HCT116 (cell line): Measurements from ENCODE around the gene SNCAIP.

Source experiments
- CEBPB ChIP-seq: IDR thresholded peaks from 2 replicates; pipeline ENCODE4 v1.6.1; 2012; ENCODE audit warnings: low read depth
- EZH2phosphoT487 ChIP-seq: fragments of 200-600 bp; IDR thresholded peaks from 2 replicates; pipeline ENCODE4 v1.6.1; 2018; ENCODE audit warnings: antibody characterized with exemption, borderline replicate concordance
- FOSL1 ChIP-seq: IDR thresholded peaks from 2 replicates; pipeline ENCODE4 v1.6.1; 2012; ENCODE audit warnings: low read depth
- POLR2A ChIP-seq: IDR thresholded peaks from 2 replicates; pipeline ENCODE4 v1.7.0; 2011; ENCODE audit warnings: borderline replicate concordance; ENCODE audit not compliant: insufficient read depth, insufficient read length; ENCODE audit errors: extremely low read depth
- REST ChIP-seq: IDR thresholded peaks from 2 replicates; pipeline ENCODE4 v1.6.1; 2012; ENCODE audit warnings: low read depth
- ZNF274 ChIP-seq: fragments of 200-500 bp; sonication (Bioruptor generic); IDR thresholded peaks from 2 replicates; pipeline ENCODE4 v1.6.1; 2014; ENCODE audit warnings: mild to moderate bottlenecking, low read depth, low read length, inconsistent platforms
- TF ChIP-seq, protein P1 (sequence below), 3 experiments: fragments of 200-600 bp in 1 of 3; sonication (generic) in 1 of 3; IDR thresholded peaks in 2 of 3; conservative IDR thresholded peaks in 1 of 3; 2 replicates each; pipeline ENCODE4 v1.5.1; 2012 to 2017; ENCODE audit warnings: low read depth in 2 of 3, low read length in 2 of 3, antibody characterized with exemption in 1 of 3, borderline replicate concordance in 1 of 3, control low read depth in 1 of 3, mild to moderate bottlenecking in 1 of 3, mixed read lengths in 1 of 3, mixed run types in 1 of 3, moderate library complexity in 1 of 3; ENCODE audit not compliant: insufficient read depth in 1 of 3

GRCh38 chr5:122457178-122457826, 145.3 kb downstream of the SNCAIP start:
- TF ChIP-seq CEBPB (no peak), EZH2phosphoT487 (no peak), REST (no peak), ZNF274 (no peak), POLR2A (no peak), FOSL1 (no peak)
- TF ChIP-seq, protein P1, sequence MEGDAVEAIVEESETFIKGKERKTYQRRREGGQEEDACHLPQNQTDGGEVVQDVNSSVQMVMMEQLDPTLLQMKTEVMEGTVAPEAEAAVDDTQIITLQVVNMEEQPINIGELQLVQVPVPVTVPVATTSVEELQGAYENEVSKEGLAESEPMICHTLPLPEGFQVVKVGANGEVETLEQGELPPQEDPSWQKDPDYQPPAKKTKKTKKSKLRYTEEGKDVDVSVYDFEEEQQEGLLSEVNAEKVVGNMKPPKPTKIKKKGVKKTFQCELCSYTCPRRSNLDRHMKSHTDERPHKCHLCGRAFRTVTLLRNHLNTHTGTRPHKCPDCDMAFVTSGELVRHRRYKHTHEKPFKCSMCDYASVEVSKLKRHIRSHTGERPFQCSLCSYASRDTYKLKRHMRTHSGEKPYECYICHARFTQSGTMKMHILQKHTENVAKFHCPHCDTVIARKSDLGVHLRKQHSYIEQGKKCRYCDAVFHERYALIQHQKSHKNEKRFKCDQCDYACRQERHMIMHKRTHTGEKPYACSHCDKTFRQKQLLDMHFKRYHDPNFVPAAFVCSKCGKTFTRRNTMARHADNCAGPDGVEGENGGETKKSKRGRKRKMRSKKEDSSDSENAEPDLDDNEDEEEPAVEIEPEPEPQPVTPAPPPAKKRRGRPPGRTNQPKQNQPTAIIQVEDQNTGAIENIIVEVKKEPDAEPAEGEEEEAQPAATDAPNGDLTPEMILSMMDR (IDR thresholded peaks at IDR 0.05 in 2 of 3, conservative IDR thresholded peaks at IDR 0.05 in 1 of 3; ENCODE audit: borderline replicate concordance in 1 of 3, insufficient read depth in 1 of 3, low read depth in 2 of 3, low read length in 2 of 3) = no peak
